DMS114 treated with DMSO at 0.1 percent for 48 hours (cell line): ENCODE data around the gene CDC23.
"Not testable (repeated sequence)": the region's sequence is repeated elsewhere in the genome, so short reads cannot be mapped to it uniquely, and the experiment has no call there.

ENCODE experiments used
- DNase-seq: peaks from one replicate; lab custom pipeline; 2025; ENCODE audit not compliant: unreplicated experiment; lab: John Stamatoyannopoulos, UW

Gene CDC23

GRCh38 chr5:138143578-138143977 lies 69.5 kb downstream of the CDC23 start:
- DNase-seq: not testable (repeated sequence)

- DNase-seq: no peak
These were observed 71.4 kb downstream of the CDC23 start for GRCh38 chr5:138141734-138142133.

DNA sequence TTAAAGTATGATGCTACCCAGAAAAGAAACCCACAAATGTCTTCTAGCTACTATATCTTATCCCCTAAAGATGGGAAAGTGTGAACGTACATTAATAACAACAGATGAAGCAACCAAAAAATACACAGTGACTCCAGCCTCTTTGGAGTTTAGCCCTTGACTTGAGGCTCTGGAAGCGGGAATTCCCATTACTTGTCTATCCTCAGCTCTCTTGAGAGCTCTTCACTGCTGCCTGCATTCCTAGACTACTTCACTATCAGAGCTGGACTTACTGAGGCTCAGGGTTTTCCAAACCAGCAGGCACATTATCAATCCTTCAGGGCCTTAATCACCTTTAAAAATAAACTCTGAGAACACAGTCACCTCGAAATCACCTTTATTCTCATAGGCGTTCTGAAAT lies 72.9 kb downstream of the CDC23 start:
- no peak for DNase-seq

GRCh38 chr5:138139781-138140090 lies 73.4 kb downstream of the CDC23 start:
- no peak for DNase-seq

- peak; percentile 82 for DNase-seq
These were observed 74.0 kb downstream of the CDC23 start, which contains the start of gene NME5 for GRCh38 chr5:138138949-138139780. TSS of gene NME5 (minus strand) at chr5:138139428. CDS start at chr5:138138780, 648 bp downstream.
